ENCODE results near the gene SH3RF3.

SH3RF3 gene

DNA sequence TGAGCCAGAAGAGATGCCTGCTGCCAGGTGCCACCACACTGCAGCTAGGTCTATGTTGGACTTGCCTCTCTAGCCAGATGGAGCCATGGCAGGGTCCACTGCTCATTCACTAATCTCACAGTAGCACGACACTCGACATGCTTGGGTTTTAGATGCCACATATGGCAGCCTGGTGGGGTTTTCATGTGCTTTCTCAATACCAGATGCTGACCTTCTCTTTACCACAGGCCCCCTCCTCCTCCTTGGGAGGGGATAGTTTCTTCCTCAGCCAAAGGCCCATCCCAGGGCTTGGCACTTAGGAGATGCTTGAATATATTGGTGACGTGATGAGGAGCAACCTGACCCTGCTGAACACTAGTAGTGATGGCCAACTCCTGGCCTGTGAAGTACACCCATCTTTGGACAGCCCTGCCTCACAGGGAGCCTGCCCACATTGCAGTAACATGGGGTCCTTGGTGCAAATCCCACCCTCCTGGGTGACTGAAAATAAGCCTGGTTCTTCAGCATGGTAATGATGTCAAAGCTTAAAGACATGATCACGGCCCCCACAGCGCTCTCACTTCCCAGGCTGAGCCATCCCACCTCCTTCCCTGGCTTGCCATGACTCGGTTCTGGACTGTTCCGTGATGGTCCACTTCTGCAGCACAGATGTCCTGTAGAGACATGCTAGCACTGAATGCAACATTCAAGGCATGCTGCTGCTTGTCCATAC is 227.5 kb downstream of the SH3RF3 start:
- DNase-seq (ENCODE audit: insufficient read length, low spot score) (no peak), FAIRE-seq (no peak)
- TF ChIP-seq SPI1 (IDR thresholded peaks at IDR 0.05; ENCODE audit: low read depth, low read length) (no peak), PAX5 (IDR thresholded peaks at IDR 0.05; ENCODE audit: insufficient read depth, low read length, severe bottlenecking) (no peak), POU2F2 (IDR thresholded peaks at IDR 0.05; ENCODE audit: low read depth, low read length) (no peak), POLR2AphosphoS5 (IDR thresholded peaks at IDR 0.05; ENCODE audit: low read depth, low read length) (no peak), TAF1 (IDR thresholded peaks at IDR 0.05; ENCODE audit: low read depth, low read length) (no peak), POLR2A (IDR thresholded peaks at IDR 0.05; ENCODE audit: low read depth, low read length) (no peak)

DNA sequence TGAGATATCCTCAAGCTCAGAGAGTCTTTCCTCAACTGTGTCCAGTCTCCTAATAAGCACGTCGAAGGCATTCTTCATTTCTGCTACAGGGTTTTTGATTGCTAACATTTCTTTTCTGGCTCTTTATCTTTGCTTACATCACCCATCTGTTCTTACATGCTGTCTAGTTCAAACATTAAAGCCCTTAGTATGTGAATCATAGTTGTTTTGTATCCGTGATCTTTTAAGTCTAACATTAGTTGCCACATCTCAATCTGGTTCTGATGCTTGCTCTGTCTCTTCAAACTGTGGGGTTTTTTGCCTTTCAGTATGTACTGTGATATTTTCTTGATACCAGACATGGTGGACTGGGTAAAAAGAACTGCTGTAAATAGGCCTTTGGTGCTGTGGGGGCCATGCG is 235.2 kb downstream of the SH3RF3 start:
- TF ChIP-seq POU2F2 (IDR thresholded peaks at IDR 0.05; ENCODE audit: low read depth, low read length) (no peak), SPI1 (IDR thresholded peaks at IDR 0.05; ENCODE audit: low read depth, low read length) (no peak), TAF1 (IDR thresholded peaks at IDR 0.05; ENCODE audit: low read depth, low read length) (no peak), PAX5 (IDR thresholded peaks at IDR 0.05; ENCODE audit: insufficient read depth, low read length, severe bottlenecking) (no peak), POLR2AphosphoS5 (IDR thresholded peaks at IDR 0.05; ENCODE audit: low read depth, low read length) (no peak)
- FAIRE-seq (no peak), DNase-seq (ENCODE audit: insufficient read length, low spot score) (no peak)

DNA sequence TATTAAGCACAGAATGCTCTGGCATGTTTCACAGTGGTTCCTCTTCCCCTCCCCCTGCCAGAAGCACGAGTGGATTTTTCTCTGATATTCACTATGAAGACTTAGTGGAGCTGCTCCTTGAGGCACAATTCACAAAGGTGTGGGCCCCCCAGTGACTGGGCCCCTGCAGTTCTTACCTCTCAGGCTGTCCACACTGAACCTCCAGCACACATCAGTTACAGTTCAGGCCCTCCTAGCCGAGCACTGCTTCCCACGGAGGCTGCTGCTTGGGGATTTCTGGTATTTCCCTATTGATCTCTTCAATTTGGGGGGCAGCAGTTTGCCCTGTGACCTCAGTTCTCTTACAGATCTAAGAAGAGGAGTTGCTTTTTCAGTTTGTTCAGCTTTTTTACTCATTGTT is 236.1 kb downstream of the SH3RF3 start:
- DNase-seq (ENCODE audit: insufficient read length, low spot score) = no peak
- no peak for FAIRE-seq
- TF ChIP-seq SPI1 (IDR thresholded peaks at IDR 0.05; ENCODE audit: low read depth, low read length) = no peak
- no peak for TF ChIP-seq POLR2AphosphoS5 (IDR thresholded peaks at IDR 0.05; ENCODE audit: low read depth, low read length)
- TF ChIP-seq PAX5 (IDR thresholded peaks at IDR 0.05; ENCODE audit: insufficient read depth, low read length, severe bottlenecking) = no peak
- no peak for TF ChIP-seq POU2F2 (IDR thresholded peaks at IDR 0.05; ENCODE audit: low read depth, low read length)
- TF ChIP-seq POLR2A (IDR thresholded peaks at IDR 0.05; ENCODE audit: low read depth, low read length) = no peak
- no peak for TF ChIP-seq TAF1 (IDR thresholded peaks at IDR 0.05; ENCODE audit: low read depth, low read length)

DNA sequence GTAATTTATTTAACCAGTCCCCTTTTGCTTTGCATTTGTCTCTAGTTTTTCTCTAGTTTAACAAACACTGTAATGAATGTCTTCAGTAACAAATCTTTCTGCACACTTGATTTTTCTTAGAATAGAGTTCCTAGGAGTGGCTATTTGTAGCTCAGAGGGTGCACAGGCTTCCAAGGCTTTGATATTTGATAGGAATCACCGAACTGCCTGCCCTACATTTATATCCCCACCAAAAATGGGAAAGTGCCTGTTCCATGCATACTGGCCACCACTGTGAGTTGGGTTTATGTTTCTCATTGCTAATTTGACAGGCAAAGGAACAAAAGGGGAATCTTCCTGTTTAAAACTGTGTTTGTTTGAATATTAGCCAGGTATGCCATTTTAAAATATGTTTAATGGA is 238.7 kb downstream of the SH3RF3 start:
- TF ChIP-seq POU2F2 (IDR thresholded peaks at IDR 0.05; ENCODE audit: low read depth, low read length) (no peak), POLR2A (IDR thresholded peaks at IDR 0.05; ENCODE audit: low read depth, low read length) (no peak), SPI1 (IDR thresholded peaks at IDR 0.05; ENCODE audit: low read depth, low read length) (no peak), PAX5 (IDR thresholded peaks at IDR 0.05; ENCODE audit: insufficient read depth, low read length, severe bottlenecking) (no peak), TAF1 (IDR thresholded peaks at IDR 0.05; ENCODE audit: low read depth, low read length) (no peak)
- DNase-seq (ENCODE audit: insufficient read length, low spot score) (no peak), FAIRE-seq (no peak)

DNA sequence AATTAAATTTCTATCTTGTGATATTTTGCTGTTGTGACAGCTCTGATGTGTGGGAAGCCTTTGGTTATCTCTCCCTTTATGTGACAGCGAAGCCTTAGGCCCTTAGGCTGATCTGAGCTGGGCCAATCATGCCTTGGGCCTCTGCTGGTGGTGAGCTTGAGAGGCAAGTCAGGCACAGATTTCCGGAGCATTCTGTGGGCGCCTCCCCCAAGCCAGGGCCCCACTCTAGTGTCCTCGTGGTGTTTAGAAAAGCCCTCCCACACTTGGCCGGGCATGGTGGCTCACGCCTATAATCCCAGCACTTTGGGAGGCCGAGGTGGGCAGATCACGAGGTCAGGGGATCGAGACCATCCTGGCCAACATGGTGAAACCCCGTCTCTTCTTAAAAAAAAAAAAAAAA is 239.8 kb downstream of the SH3RF3 start:
- no peak for DNase-seq (ENCODE audit: insufficient read length, low spot score)
- TF ChIP-seq POU2F2 (IDR thresholded peaks at IDR 0.05; ENCODE audit: low read depth, low read length) = no peak
- no peak for TF ChIP-seq TAF1 (IDR thresholded peaks at IDR 0.05; ENCODE audit: low read depth, low read length)
- no peak for TF ChIP-seq PAX5 (IDR thresholded peaks at IDR 0.05; ENCODE audit: insufficient read depth, low read length, severe bottlenecking)
- TF ChIP-seq SPI1 (IDR thresholded peaks at IDR 0.05; ENCODE audit: low read depth, low read length) = no peak
- TF ChIP-seq POLR2AphosphoS5 (IDR thresholded peaks at IDR 0.05; ENCODE audit: low read depth, low read length) = no peak
- no peak for TF ChIP-seq POLR2A (IDR thresholded peaks at IDR 0.05; ENCODE audit: low read depth, low read length)
- FAIRE-seq = no peak

DNA sequence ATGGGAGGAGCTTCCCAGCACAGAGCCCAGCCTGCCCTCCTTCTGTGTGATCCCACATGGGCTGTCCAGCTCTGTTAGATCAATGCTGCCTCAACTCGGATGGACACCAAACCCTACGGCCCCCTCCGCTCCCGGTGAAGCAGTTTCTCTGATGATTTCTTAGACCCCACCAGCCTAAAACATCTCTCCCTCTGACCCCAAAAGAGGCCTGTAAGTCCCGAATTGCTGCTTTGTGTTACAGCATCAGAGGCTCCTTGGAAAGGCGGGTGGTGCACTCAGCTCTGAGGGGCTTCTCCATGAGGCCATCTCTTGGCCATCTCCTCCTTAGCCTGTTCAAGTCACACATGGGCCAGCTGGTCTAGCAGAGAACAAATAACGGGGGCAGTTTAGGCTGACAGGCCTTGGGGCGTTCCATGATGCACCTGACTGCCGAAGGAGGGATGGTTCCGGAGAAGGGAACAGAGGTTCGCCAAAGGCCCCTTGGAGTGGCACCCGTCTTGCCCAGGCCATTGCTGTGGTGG is 240.7 kb downstream of the SH3RF3 start:
- DNase-seq (ENCODE audit: insufficient read length, low spot score) = no peak
- TF ChIP-seq SPI1 (IDR thresholded peaks at IDR 0.05; ENCODE audit: low read depth, low read length) (no peak), PAX5 (IDR thresholded peaks at IDR 0.05; ENCODE audit: insufficient read depth, low read length, severe bottlenecking) (no peak), POU2F2 (IDR thresholded peaks at IDR 0.05; ENCODE audit: low read depth, low read length) (no peak), POLR2AphosphoS5 (IDR thresholded peaks at IDR 0.05; ENCODE audit: low read depth, low read length) (no peak), POLR2A (IDR thresholded peaks at IDR 0.05; ENCODE audit: low read depth, low read length) (no peak), TAF1 (IDR thresholded peaks at IDR 0.05; ENCODE audit: low read depth, low read length) (no peak)

DNA sequence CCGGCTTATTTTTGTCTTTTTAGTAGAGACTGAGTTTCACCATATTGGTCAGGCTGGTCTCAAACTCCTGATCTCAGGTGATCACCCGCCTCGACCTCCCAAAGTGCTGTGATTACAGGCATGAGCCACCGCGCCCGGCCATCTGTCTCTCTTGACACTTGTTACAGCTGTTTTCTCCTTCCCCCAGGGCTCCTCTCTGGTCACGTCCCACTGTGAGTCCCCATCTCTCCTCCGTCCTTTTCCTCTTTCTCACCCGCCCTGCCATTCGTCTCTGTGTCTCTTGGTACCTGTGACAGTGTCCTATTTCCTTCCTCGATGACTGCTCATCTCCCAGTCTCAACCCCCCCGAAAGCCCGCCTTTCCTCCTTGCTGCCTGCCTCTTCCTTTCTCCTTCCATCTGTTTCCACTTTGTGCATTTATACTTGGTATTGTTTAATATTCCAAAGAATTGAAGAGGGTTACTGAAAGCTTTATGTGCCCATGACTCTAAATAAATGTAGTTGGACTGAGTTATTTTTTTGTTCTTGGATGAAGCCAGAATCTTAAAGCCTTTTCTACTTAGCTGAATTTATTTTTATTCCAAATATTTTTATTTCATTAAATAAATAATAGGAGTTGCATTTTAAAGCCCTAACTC is 241.5 kb downstream of the SH3RF3 start:
- TF ChIP-seq POLR2AphosphoS5 (IDR thresholded peaks at IDR 0.05; ENCODE audit: low read depth, low read length) (no peak), PAX5 (IDR thresholded peaks at IDR 0.05; ENCODE audit: insufficient read depth, low read length, severe bottlenecking) (no peak), SPI1 (IDR thresholded peaks at IDR 0.05; ENCODE audit: low read depth, low read length) (no peak), POU2F2 (IDR thresholded peaks at IDR 0.05; ENCODE audit: low read depth, low read length) (no peak), POLR2A (IDR thresholded peaks at IDR 0.05; ENCODE audit: low read depth, low read length) (no peak), TAF1 (IDR thresholded peaks at IDR 0.05; ENCODE audit: low read depth, low read length) (no peak)
- FAIRE-seq (no peak), DNase-seq (ENCODE audit: insufficient read length, low spot score) (no peak)

More for the DNA sequence above, 240.7 kb downstream of the SH3RF3 start:
- no peak for FAIRE-seq

DNA sequence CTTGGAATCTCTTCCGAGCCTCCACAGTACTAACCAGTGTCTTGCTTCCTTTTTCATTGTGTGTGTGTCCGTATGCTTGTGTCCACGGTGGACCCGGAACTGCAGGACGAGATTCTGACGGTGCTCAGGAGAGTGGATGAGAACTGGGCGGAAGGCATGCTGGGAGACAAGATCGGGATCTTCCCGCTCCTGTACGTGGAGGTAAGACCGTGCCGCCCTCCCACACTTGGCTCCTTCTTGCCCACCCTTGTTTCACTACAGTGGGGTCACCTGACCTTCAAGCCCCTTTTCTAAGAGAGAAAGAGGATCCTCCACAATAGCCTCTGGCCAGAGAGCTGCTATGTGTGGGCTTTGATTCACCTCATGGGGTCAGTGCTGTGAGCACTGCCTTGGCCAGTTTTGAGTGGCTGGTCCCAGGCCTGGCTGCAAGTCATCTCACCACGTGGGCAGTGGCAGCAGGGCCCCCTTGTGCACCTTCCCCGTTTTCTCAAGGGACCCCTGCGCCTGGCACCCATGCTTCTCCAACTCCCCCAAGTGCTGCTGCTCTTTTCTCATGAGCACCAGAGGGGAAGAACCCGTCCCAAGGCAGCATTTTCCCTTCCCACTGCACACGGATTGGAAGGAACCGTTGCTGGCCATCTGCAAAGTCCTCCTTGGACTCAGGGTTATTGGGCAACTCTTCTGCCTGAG is 242.6 kb downstream of the SH3RF3 start:
- FAIRE-seq (no peak), DNase-seq (ENCODE audit: insufficient read length, low spot score) (no peak)
- TF ChIP-seq POU2F2 (IDR thresholded peaks at IDR 0.05; ENCODE audit: low read depth, low read length) = no peak
- TF ChIP-seq POLR2A (IDR thresholded peaks at IDR 0.05; ENCODE audit: low read depth, low read length) = no peak
- no peak for TF ChIP-seq TAF1 (IDR thresholded peaks at IDR 0.05; ENCODE audit: low read depth, low read length)
- no peak for TF ChIP-seq POLR2AphosphoS5 (IDR thresholded peaks at IDR 0.05; ENCODE audit: low read depth, low read length)
- TF ChIP-seq PAX5 (IDR thresholded peaks at IDR 0.05; ENCODE audit: insufficient read depth, low read length, severe bottlenecking) = no peak
- no peak for TF ChIP-seq SPI1 (IDR thresholded peaks at IDR 0.05; ENCODE audit: low read depth, low read length)

DNA sequence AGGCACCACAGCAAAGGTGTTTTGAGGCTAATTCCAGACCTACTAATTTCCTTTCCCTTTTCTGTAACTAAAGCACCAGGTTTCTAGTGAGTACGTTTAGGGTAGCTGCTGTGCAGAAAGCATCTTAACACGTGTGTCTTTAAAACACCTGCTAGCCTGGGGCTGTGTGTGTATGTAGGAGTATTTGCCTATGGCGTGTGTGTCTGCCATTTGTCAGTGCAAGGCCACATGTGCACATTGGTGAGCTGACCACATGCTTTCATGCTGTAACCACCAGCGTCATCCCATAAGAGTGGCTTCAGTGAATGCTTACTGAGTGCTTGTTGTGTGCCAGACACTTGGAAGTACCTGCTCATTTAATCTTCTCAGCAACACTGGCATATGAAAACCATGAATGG is 243.2 kb downstream of the SH3RF3 start:
- DNase-seq (ENCODE audit: insufficient read length, low spot score) = no peak
- no peak for FAIRE-seq
- TF ChIP-seq TAF1 (IDR thresholded peaks at IDR 0.05; ENCODE audit: low read depth, low read length) (no peak), POU2F2 (IDR thresholded peaks at IDR 0.05; ENCODE audit: low read depth, low read length) (no peak), POLR2A (IDR thresholded peaks at IDR 0.05; ENCODE audit: low read depth, low read length) (no peak), PAX5 (IDR thresholded peaks at IDR 0.05; ENCODE audit: insufficient read depth, low read length, severe bottlenecking) (no peak), SPI1 (IDR thresholded peaks at IDR 0.05; ENCODE audit: low read depth, low read length) (no peak), POLR2AphosphoS5 (IDR thresholded peaks at IDR 0.05; ENCODE audit: low read depth, low read length) (no peak)
